ENCODE measurements around the gene SP140L.
"Not testable (repeated sequence)": the region's sequence is repeated elsewhere in the genome, so short reads cannot be mapped to it uniquely, and the experiment has no call there.

The SP140L gene

DNA sequence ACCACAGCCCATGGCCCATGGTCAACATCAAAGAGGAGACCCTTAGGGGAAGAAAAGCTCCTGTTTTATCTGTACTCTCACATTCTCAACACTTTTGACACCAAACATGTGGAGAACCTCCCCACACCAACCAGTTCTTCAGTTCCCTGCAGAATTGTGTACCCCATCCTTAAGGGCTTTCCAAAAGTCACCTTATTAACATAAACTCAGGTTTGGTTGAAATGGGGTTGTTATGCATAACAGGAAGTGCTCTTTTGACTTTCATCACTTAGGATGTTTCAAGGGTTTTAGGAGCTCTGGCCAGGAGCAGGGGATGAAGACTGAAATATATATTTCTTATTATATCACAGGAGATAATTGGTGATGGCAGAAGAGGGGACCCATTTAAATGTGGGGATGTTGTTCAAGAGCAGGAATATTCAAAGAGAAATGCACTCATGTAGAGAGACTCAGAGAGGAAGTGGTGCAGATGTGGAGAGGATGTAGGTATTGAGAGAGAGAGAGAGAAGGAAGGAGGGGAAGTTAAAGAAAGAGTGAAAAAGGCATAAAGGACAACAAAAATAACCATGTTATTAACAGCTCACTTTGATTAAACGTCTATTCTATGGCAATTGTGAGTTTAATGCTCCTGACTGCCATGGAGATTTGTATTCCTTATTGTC, 35.2 kb downstream of the SP140L start:
- no peak for DNase-seq (ENCODE audit: low spot score)

DNA sequence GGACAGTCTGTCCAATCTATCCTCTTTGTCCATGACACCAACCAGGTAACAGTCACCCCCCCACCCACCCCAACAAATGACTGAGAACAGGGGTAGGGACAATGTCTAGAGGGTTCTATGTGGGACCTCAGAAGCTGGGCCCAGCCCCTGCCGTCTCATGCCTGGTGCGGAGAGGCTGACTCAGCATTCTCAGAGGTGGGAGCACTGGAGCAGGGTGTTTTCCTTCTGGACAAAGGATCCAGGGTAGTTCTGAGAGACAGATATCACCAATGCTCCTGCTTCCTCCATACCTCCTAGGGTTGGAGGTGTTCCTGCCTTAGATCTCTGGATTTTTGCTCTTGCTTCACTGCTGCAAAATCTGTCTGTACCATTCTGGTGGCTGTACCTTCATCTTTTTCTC, 55.1 kb downstream of the SP140L start:
- DNase-seq (ENCODE audit: low spot score), result no peak

DNA sequence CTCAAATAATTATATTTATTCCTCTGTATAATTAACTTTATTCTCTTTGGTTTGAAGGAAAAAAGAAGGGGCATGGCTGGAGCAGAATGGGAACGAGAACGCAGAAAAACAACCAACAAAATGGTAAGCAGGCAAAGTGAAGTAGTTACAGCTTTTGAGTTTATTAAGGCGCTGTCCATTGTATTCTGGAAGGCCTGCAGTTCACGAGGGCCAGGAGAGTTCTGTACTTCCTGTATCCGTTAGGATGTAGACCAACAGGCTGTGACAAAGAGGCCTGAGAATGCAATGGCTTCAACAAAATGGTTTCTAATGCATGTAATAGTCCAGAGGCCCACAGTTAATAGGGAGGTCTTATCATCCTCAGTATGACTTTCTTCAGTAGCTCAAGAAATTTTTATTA, 56.5 kb downstream of the SP140L start:
- no peak for DNase-seq (ENCODE audit: low spot score)

DNA sequence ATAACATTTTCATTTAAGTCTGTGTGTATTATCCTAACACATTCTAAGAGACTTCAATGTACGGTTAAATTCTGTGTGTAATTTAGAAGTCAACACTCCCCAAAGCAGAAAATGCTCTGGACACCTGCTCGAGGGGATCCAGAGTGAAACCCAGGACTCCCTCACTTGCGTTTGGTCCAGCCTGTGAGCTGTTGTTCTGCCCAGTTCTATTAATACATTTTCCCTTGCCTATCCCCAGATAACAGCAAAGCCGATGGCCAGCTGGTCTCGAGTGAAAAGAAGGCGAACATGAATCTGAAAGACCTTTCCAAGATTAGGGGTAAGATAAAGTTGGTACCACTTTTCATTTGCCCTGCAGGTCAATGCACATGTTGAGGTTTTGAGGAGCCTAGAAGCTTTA, 58.0 kb downstream of the SP140L start:
- DNase-seq (ENCODE audit: low spot score), result no peak

DNA sequence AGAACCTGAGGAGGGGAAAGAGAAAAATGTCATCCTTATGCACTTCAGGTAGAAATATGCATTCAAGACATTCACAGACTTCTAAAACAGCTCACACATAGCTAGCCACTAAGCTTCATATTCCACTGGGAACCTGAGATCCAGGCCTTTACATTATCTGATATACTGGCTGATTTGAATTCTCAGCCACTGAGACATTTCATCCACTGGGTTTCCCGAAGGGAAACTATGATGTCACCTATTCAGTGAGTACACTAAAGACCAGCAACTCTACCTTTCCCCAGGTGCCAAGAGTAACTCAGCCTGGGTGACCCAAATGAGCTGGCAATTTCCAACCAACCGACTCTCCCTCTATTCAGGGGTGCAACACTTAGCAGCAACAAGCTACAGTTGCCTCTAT, 67.3 kb downstream of the SP140L start:
- DNase-seq (ENCODE audit: low spot score), result no peak

DNA sequence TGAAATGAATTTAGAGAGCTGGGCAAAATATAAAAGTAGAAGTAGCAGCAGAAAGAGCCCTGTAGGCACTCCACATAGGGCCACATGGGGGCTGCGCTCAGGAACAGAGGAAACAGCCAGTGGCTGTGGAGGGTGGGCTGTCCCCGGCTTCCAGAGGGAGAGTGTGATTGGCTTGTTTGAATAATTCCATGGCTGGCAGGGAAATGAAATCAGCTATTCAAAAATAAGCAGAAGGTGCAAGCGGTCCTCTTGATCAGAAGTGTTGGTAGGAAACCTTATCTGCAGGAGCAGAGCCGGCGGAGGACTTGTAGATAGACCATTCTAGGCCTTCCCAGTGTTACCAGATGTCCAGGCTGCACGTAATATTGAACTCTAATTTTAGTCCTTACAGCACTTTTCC, 71.7 kb downstream of the SP140L start:
- DNase-seq (ENCODE audit: low spot score), result not testable (repeated sequence)

DNA sequence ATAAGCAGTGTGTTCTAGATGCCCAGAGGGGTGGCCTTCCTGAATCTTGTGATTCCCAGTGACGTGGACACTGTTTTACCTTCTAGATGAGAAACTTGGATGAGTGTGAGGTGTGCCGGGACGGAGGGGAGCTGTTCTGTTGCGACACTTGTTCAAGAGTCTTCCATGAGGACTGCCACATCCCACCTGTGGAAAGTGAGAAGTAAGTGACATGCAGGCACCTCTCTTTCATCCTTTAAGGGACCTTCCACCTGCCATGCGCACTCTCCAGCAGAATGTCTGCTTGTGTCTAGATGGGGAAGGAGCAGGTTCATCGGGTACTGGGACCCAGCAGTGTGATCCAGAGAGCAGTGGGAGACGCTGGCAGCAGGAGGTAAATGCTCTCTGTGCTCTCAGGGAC, 73.0 kb downstream of the SP140L start:
- DNase-seq (ENCODE audit: low spot score), result no peak

DNA sequence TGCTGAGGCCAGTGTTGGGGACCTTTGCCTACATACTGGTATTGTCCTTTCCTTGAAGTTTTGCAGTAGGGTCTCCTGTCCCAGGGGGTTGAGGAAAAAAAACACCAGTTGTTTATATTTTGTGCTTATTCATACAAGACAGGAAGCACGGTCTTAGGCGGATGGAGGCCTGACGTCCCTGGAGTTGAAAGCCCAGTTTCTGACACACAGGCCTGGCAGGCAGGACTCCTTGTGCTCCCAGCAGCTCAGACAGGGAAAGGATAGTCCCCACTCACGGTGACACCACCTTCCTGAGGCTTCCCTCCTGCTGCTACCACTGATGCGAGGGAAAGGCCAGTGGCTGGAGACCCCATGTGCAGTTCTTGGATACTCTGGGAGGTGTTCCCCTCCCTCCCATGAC, 73.5 kb downstream of the SP140L start:
- DNase-seq (ENCODE audit: low spot score), result no peak

DNA sequence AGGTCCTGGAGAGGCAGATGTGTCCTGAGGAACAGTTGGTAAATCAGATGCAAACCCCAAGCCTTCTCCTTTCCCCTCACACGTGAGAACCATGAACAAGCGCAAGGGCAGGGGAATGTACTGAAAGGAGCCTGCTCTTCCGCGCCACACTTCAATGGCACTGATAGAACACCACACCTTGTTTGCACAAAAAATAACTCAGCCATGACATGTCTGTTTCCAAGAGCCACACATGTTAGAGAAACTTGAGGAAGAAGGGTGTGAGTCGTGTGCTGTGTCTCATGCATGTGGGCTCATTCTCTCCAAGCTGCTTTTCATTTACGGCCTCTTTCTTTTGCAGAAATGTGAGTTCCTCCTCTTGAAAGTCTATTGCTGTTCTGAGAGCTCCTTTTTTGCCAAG, 74.0 kb downstream of the SP140L start:
- not testable (repeated sequence) for DNase-seq (ENCODE audit: low spot score)

DNA sequence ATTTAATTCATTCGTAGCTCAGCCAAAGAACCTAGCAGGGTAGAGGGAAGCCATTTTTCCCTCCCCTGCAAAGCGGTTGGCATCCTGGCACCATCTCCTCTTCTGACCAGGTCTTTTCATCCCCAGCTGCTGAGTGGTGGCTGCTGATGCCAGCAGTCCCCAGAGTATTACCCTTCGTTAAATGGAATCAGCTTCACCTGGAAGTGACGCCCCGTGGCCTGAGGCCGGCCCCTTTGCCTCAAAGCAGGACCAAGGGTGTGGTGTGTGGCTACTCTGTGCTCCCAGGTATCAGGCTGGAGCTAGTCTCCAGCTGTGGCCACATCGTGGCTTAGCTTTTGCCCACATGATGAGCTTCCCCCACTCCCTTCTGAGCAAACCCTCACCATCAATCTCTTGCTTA, 76.8 kb downstream of the SP140L start:
- no peak for DNase-seq (ENCODE audit: low spot score)

DNA sequence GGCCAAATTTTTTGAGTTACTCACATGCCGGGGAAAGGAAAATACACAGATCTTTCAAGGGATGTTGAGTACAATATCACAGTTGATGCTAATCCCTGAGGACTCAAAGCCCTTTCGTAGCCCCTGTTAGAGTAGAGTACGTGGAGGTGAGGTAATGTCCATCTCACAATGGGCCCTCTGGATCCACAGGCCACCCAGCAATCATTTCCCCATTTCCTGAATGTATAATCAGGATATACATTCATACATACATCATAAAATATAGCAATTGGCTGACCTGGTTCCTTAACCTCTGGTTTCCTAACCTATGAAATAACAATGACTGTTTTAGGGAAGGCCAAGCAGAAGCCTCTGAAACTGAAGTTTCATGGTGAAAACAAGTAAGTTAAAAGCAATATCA, 78.8 kb downstream of the SP140L start:
- DNase-seq (ENCODE audit: low spot score), result no peak

DNA sequence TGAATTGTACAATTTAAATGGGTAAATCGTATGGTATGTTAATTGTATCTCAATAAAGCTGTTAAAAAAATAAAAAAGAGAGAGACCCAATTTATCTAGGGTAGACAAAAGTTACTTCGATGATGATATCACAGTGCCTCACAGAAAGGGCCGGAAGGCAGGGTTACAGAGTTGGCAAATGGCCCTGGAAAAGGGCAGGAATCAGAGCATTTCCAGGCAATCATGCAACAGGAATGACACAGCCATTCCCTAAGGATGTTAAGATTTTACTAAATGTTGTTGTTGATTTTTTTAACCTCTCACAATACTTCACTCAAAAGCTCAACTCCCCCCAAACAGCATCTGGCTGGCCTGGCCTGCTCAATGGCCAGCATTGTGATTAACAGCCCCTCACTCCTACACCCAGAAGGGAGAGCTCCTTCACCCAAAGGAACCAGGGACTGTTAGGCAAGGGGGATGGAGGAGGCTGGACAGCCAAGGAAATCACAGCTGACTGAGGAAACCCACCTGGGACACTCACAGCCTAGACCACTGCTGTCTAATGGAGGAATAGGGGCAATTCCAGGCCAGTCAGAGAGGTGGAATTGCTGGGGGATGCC, 81.3 kb downstream of the SP140L start:
- DNase-seq (ENCODE audit: low spot score), result no peak

DNA sequence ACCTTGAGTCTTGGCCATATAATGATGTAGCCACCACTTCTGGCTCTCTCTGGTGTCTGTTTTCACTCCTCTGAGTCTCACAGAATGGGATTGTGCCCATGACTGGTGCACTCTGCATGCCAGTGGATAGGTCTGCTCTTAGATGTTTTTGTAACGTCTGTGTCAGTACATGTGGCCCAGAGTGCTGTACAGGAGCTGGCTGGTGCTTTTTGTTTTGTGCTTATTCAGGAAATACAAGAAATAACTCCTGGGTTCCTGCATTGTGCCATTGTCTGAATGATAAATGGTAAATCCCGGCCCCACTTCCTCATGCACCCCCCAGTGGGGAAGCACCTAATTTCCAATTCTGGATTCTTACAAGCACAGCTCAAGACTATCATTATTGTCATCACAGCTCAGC, 82.3 kb downstream of the SP140L start:
- DNase-seq (ENCODE audit: low spot score), result not testable (repeated sequence)

DNA sequence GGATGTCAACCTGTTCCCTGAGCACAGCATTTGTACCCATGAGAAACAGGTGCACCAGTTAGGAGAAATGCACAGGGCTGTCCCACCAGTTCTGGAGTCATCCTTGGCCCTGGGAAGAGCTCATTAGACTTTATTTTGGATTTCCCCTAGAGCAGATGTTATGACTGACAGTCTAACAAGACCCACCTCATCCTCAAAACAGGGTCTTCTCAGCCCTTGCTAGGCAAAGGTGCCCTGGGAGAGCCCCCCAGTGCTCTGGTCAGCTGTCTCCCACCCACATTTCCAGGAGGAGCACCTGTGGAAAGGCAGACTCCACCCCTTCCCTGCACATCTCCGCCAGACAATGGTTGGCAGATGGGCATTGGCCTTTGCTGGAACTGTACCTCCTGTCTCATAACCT, 83.3 kb downstream of the SP140L start:
- DNase-seq (ENCODE audit: low spot score), result no peak

DNA sequence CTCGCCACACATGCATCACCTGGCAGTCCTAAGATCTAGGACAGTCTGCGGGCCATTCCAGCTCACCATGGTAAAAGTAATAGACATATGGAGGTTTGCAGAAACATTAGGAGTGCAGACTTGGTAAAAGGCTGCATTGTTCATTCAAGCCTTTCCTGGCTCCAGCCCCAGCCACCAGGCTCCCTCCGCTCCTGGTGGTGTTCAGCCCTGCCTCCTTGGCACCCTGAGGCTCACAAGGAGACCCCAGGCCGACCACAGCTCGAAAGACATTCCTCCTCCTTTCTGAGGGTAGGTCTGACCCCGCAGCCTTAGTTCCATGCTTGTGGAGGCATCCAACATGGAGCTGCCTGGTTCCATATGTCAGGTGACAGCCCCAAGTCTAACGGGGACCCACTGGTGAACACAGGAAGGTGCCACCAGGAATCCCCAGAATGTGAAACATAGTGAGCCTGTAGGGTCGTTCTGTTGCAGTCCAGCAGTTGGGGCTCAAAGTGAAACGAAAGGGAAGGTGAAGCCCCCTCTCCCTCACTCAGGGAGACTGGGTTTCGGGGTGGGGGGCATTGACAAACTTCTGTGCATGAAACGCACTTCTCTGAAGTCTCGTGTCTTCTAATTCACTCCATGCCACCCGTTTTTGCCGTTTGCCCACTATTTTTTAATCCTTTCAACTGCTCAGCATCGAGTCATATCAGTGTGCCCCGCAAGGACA, 84.0 kb downstream of the SP140L start:
- no peak for DNase-seq (ENCODE audit: low spot score)

DNA sequence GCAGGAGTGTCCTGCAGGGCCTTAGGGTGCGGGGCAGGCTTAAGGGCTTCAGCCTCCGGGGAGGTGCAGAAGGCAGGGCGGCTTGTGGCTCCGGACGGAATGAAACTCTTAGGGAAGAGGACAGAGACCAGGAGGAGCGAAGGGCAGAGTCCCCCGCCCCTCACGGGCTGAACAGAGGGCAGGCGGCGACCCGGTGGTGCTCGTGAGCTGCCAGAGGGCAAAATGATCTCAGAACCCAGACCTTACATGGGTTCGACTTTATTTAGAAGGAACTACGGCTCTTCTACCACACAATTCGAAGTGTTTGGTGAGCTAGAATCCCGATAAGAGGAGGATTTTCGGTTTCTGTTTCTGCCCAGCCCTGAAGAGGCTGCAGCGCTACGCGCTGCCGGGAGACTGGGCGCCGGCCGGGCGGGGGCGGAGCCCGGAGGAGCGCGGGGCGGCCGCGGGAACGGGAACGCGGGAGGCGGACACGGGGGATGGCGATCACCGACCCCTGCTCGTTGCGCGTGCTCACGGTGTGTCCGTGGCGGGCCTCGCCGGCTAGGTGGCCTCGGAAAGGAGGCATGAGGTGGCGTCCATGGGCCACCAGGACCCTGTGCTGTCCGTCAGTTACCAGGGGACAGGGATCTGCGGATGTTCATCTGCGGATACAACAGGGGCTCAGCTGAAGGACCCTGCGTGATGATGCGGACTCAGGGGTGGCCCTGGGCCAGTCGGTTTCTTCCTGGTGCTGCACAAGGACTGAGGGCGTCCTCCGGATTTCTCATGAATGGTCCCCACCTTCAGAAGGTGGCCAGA, 84.8 kb downstream of the SP140L start:
- DNase-seq (ENCODE audit: low spot score), result peak; percentile 71

DNA sequence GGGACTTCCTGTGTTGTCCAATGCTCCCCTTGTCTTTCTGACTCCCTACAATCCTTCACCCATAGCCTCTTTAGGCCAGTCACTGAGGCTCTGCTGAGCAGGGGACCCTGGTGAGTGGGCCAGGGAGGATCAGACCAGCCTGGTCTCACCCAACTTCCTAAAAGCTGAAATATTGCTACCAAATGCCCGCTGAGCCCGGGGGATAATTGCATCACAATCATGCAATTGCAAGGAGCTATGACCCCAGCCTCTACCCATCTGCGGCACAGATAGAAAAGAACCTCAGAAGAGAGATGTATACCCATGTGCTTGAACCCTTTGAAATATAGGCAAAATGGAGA, 85.3 kb downstream of the SP140L start:
- no peak for DNase-seq (ENCODE audit: low spot score)

DNA sequence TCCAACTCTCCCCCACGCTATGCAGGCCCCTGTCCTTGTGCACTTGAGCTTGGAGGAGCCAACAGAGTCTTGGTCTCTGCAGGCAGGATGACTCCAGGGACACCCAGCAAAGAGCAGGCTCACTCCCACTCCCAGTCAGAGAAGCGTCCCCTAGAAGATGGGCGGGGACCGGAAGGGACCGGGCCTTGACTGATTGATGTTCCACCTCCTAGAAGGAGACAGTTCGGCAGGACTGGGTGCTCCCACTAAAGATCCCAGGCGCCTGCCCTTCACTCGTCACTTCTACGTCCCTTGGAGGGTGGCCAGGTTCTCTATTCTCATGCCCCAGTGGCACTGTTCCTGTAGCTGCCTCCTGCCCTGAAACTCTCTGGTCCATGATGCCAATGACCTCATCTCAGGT, 85.9 kb downstream of the SP140L start:
- DNase-seq (ENCODE audit: low spot score), result no peak

DNA sequence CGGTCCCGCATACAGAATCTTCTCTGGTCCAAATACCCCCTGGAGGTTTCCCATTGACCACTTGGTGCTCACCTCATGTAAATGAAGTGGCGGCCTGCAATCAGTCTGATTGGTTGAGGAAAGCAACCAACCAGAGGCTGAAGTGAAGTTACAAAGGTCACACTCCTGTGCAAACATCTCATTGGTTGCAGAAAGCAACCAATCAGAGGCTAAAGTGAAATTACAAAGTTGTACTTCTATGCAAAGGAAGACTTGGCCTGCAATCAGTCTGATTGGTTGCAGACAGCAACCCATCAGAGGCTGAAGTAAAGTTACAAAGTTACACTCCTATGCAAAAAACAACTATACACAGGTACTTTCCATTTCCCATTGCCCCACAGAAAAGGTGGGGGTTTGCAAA, 86.5 kb downstream of the SP140L start:
- no peak for DNase-seq (ENCODE audit: low spot score)

DNA sequence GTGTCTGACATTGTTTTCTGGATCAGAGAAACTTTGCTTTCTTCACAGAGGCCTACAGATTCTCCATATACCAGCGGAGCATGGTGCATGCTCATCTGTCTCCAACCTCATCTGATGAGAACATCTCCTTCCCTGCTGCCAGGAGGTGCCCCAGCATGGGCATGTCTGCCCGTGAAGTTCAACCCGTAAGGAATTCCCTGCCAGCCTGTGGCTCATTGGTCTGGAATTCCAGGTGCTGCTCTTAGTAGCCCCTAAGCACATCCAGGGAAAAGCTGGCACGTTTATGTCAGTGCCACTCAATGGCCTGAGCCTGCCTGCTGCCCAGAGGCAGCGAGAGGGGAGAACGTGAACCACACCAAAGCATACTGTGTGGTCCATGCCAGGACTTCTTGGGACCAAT, 87.3 kb downstream of the SP140L start:
- no peak for DNase-seq (ENCODE audit: low spot score)

DNA sequence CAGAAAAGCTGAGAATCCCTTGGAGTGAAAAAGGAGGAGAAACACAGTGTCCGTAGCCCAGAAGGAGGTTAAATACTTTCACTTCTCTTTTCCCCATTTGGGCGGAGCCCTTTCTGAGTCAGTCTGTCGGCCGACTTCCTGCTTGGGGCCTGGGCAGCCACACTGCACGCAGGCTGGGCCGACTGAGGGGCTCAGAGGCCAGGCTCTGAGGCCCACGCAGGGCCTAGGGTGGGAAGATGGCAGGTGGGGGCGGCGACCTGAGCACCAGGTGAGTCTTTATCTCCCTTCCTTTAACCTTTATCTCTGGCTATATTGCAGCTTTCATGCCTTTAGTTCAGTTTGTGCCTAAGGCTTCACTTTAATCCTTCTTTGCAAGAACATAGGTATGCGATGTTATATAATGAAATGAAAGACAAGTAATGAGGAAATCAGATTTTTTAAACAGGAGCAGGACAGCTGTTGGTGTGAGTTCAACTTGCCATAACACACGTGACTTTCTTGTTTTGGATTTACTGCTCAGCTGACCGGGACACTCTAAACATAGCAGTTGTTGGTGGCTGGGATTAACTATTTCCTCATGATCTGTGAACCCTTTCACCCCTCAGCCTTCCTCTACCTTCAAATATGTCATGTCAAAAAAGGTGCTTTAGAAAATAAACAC, 89.2 kb downstream of the SP140L start, which contains the start of gene SP100:
TSS of gene SP100 (plus strand) at position 141 of the 661 bp plus-strand sequence. CDS start at position 237, 96 bp downstream.
- no peak for DNase-seq (ENCODE audit: low spot score)

DNA sequence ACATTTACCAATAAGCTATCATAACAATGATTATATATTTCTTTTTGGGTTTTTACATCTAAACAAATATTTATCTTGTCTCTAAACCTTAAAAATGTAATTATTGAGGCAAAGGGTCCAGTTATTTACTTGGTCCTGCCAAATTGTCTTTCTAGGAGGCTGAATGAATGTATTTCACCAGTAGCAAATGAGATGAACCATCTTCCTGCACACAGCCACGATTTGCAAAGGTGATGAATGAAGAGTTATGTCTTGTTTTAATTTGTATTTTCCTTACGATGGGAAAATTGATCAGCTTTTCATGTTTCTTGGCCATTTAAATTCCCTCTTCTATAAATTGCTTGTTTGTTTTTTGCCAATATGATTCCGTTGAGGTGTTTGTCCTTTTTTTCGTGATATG, 90.4 kb downstream of the SP140L start:
- no peak for DNase-seq (ENCODE audit: low spot score)
